Smooth muscle cell (in vitro differentiated cells): ENCODE results near the gene MTSS2. TPM values are rescaled to one million over a fixed set of nuclear protein-coding genes. Genes with fewer than 3 reads are reported as not detected.

Source experiments
- DNase-seq: peaks from one replicate; lab custom pipeline; 2025; ENCODE audit not compliant: unreplicated experiment; lab: John Stamatoyannopoulos, UW
- H2AFZ ChIP-seq: fragments of 200-600 bp; sonication (generic); 2 replicates; pipeline ENCODE4 v1.6.0; 2016; ENCODE audit warnings: antibody characterized with exemption, low read depth, mild to moderate bottlenecking
- H3F3A ChIP-seq: fragments of 200-600 bp; sonication (generic); 2 replicates; pipeline ENCODE4 v1.6.0; 2017; ENCODE audit warnings: antibody characterized with exemption, low read depth
- H3K27ac ChIP-seq: fragments of 200-600 bp; sonication (generic); 2 replicates; pipeline ENCODE4 v1.5.1; 2016; ENCODE audit warnings: low read depth, mild to moderate bottlenecking
- H3K27me3 ChIP-seq: fragments of 200-600 bp; sonication (generic); 2 replicates; pipeline ENCODE4 v1.6.1; 2016; ENCODE audit warnings: low read depth, mild to moderate bottlenecking
- H3K36me3 ChIP-seq: fragments of 200-600 bp; sonication (generic); 2 replicates; pipeline ENCODE4 v1.5.1; 2016; ENCODE audit warnings: low read depth
- H3K4me1 ChIP-seq: fragments of 200-600 bp; sonication (generic); 2 replicates; pipeline ENCODE4 v1.5.1; 2016; ENCODE audit warnings: low read depth
- H3K4me2 ChIP-seq: fragments of 200-600 bp; sonication (generic); 2 replicates; pipeline ENCODE4 v1.6.0; 2016; ENCODE audit warnings: mild to moderate bottlenecking
- H3K4me3 ChIP-seq: fragments of 200-600 bp; sonication (generic); 2 replicates; pipeline ENCODE4 v1.5.1; 2016; ENCODE audit warnings: mild to moderate bottlenecking
- H3K79me2 ChIP-seq: fragments of 200-600 bp; sonication (generic); 2 replicates; pipeline ENCODE4 v1.6.0; 2016; ENCODE audit warnings: low read depth, mild to moderate bottlenecking
- H3K9ac ChIP-seq: fragments of 200-600 bp; sonication (generic); 2 replicates; pipeline ENCODE4 v1.6.0; 2016; ENCODE audit warnings: low read depth
- H3K9me3 ChIP-seq: fragments of 200-600 bp; sonication (generic); replicated peaks from 2 replicates; pipeline ENCODE4 v1.5.1; 2016; ENCODE audit warnings: low read depth
- H4K20me1 ChIP-seq: fragments of 200-600 bp; sonication (generic); 2 replicates; pipeline ENCODE4 v1.6.0; 2016; ENCODE audit warnings: low read depth
- WGBS: methylation state at CpG from one replicate; pipeline ENCODE4 v1.1.7; 2016; ENCODE audit warnings: low lambda C conversion rate; 5-methylcytosine and 5-hydroxymethylcytosine counted together
- polyA plus RNA-seq: library from polyadenylated mRNA; unstranded; fragments of >200 nt; fragmentation: Nextera tagmentation; extraction: Ambion mirVana; gene quantifications from 2 replicates; pipeline ENCODE4 v1.2.1, GENCODE V29; 2016
- total RNA-seq: library from RNA; depleted of rRNA; stranded (reverse); fragments of >200 nt; gene quantifications from 2 replicates; pipeline ENCODE4 v1.2.3, GENCODE V29; 2014
- TF ChIP-seq, protein P1 (sequence below): fragments of 200-600 bp; sonication (generic); IDR thresholded peaks from 2 replicates; pipeline ENCODE4 v1.5.1; 2017; ENCODE audit warnings: borderline replicate concordance, mild to moderate bottlenecking, antibody characterized with exemption; ENCODE audit not compliant: insufficient read depth, poor library complexity, severe bottlenecking

MTSS2 gene
- total and polyA plus RNA-seq, 2 experiments from 2014 or later, result 4.2 to 19.5 TPM

DNA sequence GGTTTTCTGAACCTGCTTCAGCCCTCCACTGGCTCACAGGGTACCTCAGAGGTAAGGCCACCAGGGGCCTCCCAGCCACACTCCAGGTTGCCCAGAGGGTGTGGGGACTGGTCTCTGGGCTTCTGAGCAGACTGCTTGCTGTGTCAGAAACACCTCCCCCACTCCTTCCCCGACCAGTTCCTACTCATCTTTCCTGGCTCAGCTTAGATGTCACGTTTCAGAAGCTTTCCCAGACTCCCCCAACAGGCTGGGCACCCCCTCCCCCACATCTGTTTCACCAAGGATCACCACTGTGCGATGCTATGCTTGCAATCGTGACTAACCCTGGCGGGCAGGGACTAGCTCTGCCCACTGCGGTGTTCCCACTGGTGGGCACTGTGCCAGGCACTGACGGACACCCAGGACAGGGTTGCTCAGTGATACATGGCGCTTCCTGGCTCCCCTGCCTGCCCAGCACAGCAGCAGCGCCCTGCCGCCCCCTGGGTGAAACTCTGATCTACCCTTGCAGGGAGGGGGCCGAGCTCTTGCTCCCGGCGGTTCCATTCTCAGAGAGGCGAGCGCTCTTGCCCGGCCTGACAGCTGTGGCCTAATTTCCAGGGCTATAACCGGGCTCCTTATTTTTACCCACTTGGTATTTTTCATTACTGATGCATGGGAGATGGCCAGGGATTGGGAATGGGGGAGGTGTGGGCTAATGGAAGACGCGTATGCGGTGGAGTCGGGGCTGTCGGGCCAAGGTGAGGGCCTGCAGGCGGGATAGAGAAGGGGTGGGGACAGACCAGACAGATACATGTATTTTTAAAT, 29.4 kb upstream of the MTSS2 start:
- Histone ChIP-seq H2AFZ (no peak overlapping the region), H3K9me3 (no peaks in the 10 kb centered on the region), H3K79me2 (no peaks in the 10 kb centered on the region), H3K27ac (peak overlapping the region; percentile 43), H3K9ac (no peak overlapping the region), H3K36me3 (no peaks in the 10 kb centered on the region), H3K4me3 (no peak overlapping the region), H3K4me1 (peaks cover 19% of the 10 kb centered on the region), H3F3A (no peaks in the 10 kb centered on the region), H3K4me2 (peak overlapping the region; percentile 47), H3K27me3 (no peaks in the 10 kb centered on the region), H4K20me1 (no peaks in the 10 kb centered on the region)
- 61% methylated on average over 23 of the region's 23 CpGs for WGBS
- TF ChIP-seq, protein P1, sequence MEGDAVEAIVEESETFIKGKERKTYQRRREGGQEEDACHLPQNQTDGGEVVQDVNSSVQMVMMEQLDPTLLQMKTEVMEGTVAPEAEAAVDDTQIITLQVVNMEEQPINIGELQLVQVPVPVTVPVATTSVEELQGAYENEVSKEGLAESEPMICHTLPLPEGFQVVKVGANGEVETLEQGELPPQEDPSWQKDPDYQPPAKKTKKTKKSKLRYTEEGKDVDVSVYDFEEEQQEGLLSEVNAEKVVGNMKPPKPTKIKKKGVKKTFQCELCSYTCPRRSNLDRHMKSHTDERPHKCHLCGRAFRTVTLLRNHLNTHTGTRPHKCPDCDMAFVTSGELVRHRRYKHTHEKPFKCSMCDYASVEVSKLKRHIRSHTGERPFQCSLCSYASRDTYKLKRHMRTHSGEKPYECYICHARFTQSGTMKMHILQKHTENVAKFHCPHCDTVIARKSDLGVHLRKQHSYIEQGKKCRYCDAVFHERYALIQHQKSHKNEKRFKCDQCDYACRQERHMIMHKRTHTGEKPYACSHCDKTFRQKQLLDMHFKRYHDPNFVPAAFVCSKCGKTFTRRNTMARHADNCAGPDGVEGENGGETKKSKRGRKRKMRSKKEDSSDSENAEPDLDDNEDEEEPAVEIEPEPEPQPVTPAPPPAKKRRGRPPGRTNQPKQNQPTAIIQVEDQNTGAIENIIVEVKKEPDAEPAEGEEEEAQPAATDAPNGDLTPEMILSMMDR, result no peak
- peak; percentile 71 for DNase-seq

DNA sequence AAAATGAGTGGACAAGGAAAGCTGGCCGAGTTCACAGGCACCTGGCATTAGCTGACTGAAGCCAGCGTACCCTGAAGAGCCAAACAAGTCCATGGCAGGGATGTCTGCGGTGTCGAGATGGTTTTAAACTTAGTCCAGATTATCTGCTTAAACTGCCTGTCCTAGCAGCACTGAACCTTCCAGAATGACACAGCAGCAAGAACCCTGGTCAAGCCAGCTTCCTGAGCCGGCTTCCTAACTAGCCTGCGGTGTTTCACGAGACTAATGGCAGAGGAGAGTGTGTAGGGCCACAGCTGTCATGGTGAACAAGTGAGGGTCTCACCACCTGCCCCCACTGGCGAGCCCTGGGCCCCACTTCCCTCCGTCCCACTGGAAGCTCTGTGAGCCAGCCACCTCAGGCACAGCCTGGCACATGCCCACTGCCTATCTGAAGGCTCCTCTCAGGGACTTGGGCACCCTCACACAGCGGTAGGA, 28.8 kb upstream of the MTSS2 start:
- 69% methylated on average over 10 of the region's 10 CpGs for WGBS
- no peak overlapping the region for H2AFZ ChIP-seq
- no peaks in the 10 kb centered on the region for H4K20me1 ChIP-seq

GRCh38 chr16:70713824-70714223, 28.0 kb upstream of the MTSS2 start:
- no peak overlapping the region for H3K4me3 ChIP-seq
- no peaks in the 10 kb centered on the region for H3K9me3 ChIP-seq
- H2AFZ ChIP-seq, result no peak overlapping the region
- no peaks in the 10 kb centered on the region for H3K79me2 ChIP-seq
- no peaks in the 10 kb centered on the region for H3K36me3 ChIP-seq
- DNase-seq, result no peak
- H3K4me2 ChIP-seq, result peak overlapping the region; percentile 64
- no peak overlapping the region for H3K9ac ChIP-seq
- peaks cover 20% of the 10 kb centered on the region for H3K4me1 ChIP-seq
- no peaks in the 10 kb centered on the region for H3K27me3 ChIP-seq
- peak overlapping the region; percentile 43 for H3K27ac ChIP-seq
- TF ChIP-seq, protein P1, result no peak
- no peaks in the 10 kb centered on the region for H3F3A ChIP-seq
- WGBS, result 65% methylated on average over 10 of the region's 10 CpGs
- no peaks in the 10 kb centered on the region for H4K20me1 ChIP-seq

More for the DNA sequence above, 28.8 kb upstream of the MTSS2 start:
- H3K9me3 ChIP-seq, result no peaks in the 10 kb centered on the region
- TF ChIP-seq, protein P1, result no peak
- no peaks in the 10 kb centered on the region for H3F3A ChIP-seq
- no peak overlapping the region for H3K9ac ChIP-seq
- H3K4me3 ChIP-seq, result no peak overlapping the region
- H3K27me3 ChIP-seq, result no peaks in the 10 kb centered on the region
- no peak for DNase-seq
- peak overlapping the region; percentile 47 for H3K4me2 ChIP-seq
- H3K27ac ChIP-seq, result peak overlapping the region; percentile 43
- H3K36me3 ChIP-seq, result no peaks in the 10 kb centered on the region
- H3K4me1 ChIP-seq, result peaks cover 19% of the 10 kb centered on the region
- H3K79me2 ChIP-seq, result no peaks in the 10 kb centered on the region
